Epithelial cell of esophagus (primary cell): ENCODE measurements around the gene PTDSS2.

Source experiments
- DNase-seq: peaks from one replicate; pipeline ENCODE4 v3.0.0; 2010; ENCODE audit warnings: low read depth
- H3K4me3 ChIP-seq: 2 replicates; pipeline ENCODE4 v1.5.1; 2011; ENCODE audit warnings: mild to moderate bottlenecking, low read length, control low read depth
- CTCF ChIP-seq: IDR thresholded peaks from 2 replicates; pipeline ENCODE4 v1.5.1; 2011; ENCODE audit warnings: low read depth, mild to moderate bottlenecking, low read length, control low read depth, inconsistent platforms; ENCODE audit not compliant: insufficient read depth; ENCODE audit errors: missing control alignments

The PTDSS2 gene

GRCh38 chr11:491358-491757, 41.3 kb downstream of the PTDSS2 start:
- DNase-seq = no peak
- TF ChIP-seq CTCF = no peak
- no peak overlapping the region for H3K4me3 ChIP-seq

- DNase-seq = no peak
- no peak for TF ChIP-seq CTCF
- H3K4me3 ChIP-seq = no peak overlapping the region
Measured at GRCh38 chr11:492427-493226, 42.5 kb downstream of the PTDSS2 start.

GRCh38 chr11:494761-495536, 44.9 kb downstream of the PTDSS2 start:
- DNase-seq = no peak
- no peak overlapping the region for H3K4me3 ChIP-seq
- TF ChIP-seq CTCF = no peak

GRCh38 chr11:495537-495931, 45.5 kb downstream of the PTDSS2 start:
- no peak overlapping the region for H3K4me3 ChIP-seq
- no peak for TF ChIP-seq CTCF
- DNase-seq = no peak

GRCh38 chr11:496834-497564, 46.9 kb downstream of the PTDSS2 start:
- no peak for TF ChIP-seq CTCF
- DNase-seq = no peak
- no peak overlapping the region for H3K4me3 ChIP-seq

GRCh38 chr11:497565-498296, 47.7 kb downstream of the PTDSS2 start:
- no peak for TF ChIP-seq CTCF
- no peak for DNase-seq
- H3K4me3 ChIP-seq = no peak overlapping the region
